Sigmoid colon (tissue), 7 donors: ENCODE measurements around the gene PTPA. TPM values are rescaled to one million over a fixed set of nuclear protein-coding genes. Genes with fewer than 3 reads are reported as not detected.

Experiments used
- DNase-seq: peaks from one replicate; pipeline ENCODE4 v3.0.0-alpha.2; 2019
- H3K27ac ChIP-seq, 4 donors: fragments of 200-600 bp; sonication (generic); one replicate each; pipeline ENCODE4 v1.5.1; 2016 to 2019; ENCODE audit warnings: mild to moderate bottlenecking in 1 of 4
- H3K27me3 ChIP-seq, 3 donors: fragments of 200-600 bp; sonication (generic); one replicate each; pipeline ENCODE4 v1.5.1; 2019; ENCODE audit warnings: mild to moderate bottlenecking in 1 of 3
- H3K36me3 ChIP-seq, 4 donors: fragments of 200-600 bp; sonication (generic); one replicate each; pipeline ENCODE4 v1.5.1; 2016 to 2019
- H3K4me1 ChIP-seq, 4 donors: fragments of 200-600 bp; sonication (generic); one replicate each; pipeline ENCODE4 v1.5.1; 2017 to 2019
- H3K4me3 ChIP-seq, 4 donors: fragments of 200-600 bp; sonication (generic); one replicate each; pipeline ENCODE4 v1.5.1; 2017 to 2019; ENCODE audit warnings: mild to moderate bottlenecking in 2 of 4, moderate library complexity in 1 of 4
- H3K9me3 ChIP-seq, 4 donors: fragments of 200-600 bp in 3 of 4; sonication (generic) in 3 of 4; one replicate each; pipeline versions ENCODE4 v1.5.1 to v1.6.1; 2013 to 2019
- EP300 ChIP-seq, 4 donors: sonication (generic); formaldehyde crosslinking; IDR thresholded peaks; one replicate each; pipeline ENCODE4 v1.6.1; 2017; ENCODE audit warnings: antibody characterized with exemption in 4 of 4
- POLR2A ChIP-seq, 2 donors: fragments of 450-650 bp; IDR thresholded peaks; one replicate each; pipeline ENCODE4 v1.6.1; 2016; ENCODE audit warnings: antibody characterized with exemption in 2 of 2, mild to moderate bottlenecking in 2 of 2, moderate library complexity in 2 of 2
- POLR2AphosphoS5 ChIP-seq, 4 donors: sonication (generic); formaldehyde crosslinking; IDR thresholded peaks; one replicate each; pipeline ENCODE4 v1.6.1; 2017; ENCODE audit warnings: antibody characterized with exemption in 4 of 4
- WGBS, 2 donors: extraction: QIAGEN DNeasy Blood & Tissue Kit; methylation state at CpG; one replicate each; pipeline ENCODE4 v1.1.7; 2013; 5-methylcytosine and 5-hydroxymethylcytosine counted together
- intact Hi-C: fragments of 100-400 bp; cut with DNase I; formaldehyde crosslinking; loops from one replicate; pipeline ENCODE4 v1.15.1; 2023
- polyA plus RNA-seq, 3 donors: library from polyadenylated mRNA; stranded (reverse); fragments of 200-250 nt; gene quantifications; one replicate each; pipeline ENCODE4 v1.2.3, GENCODE V29; 2013
- total RNA-seq, 4 donors: library from RNA; depleted of rRNA; stranded (reverse); fragments of >200 nt; gene quantifications; one replicate each; pipeline ENCODE4 v1.1.0, GENCODE V29; 2016
- TF ChIP-seq, protein P1 (sequence below), 4 experiments: fragments of 450-650 bp in 3 of 4; fragments of 200-600 bp in 1 of 4; IDR thresholded peaks; one replicate each; pipeline ENCODE4 v1.5.1; 2016 to 2019; ENCODE audit warnings: antibody characterized with exemption in 4 of 4, mild to moderate bottlenecking in 3 of 4, moderate library complexity in 2 of 4
- donor health status: healthy with polysubstance abuse.
- donor health status: Bipolar disorder and iron deficiency.
- donor health status: healthy.

The PTPA gene
- total and polyA plus RNA-seq, 7 donors: 50.2 to 141 (median 78.5) TPM

DNA sequence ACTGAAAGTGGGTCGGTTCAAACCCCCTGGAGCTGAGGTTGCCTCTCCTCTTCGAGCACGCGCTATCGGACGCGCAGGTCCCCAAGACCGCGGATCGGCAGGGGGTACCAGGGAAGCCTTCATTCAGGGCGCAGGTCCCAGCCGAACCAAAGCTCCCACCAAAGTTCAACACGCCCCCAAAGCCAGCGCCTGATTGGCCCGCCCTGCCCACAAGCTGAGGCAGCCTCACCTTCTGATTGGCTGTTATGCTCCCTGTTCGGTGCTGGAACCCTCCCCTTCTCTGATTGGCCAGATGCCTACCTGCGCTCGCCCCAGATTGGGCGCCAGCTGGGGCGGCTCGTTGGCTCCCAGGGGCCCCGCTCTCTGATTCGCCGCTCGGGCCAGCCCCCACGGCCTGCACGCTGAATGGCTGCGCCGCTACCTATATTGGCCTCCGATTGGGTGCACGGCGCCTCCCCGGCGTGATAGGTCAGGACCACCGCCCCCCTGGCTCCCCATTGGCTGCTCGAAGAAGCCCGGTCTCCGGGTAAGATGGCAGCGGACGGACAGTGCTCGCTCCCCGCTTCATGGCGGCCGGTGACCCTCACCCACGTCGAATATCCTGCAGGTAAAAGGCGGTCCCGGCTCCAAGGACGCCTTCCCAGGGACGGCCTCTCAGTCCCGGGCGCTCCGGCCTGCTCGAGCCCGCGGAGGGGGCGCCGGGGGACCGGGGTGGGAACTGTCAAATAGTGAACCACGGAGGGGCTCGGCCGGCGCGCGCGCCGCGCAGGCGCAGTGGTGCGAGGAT is 30.4 kb upstream of the PTPA start, which contains the start of gene DOLPP1:
DOLPP1 (plus strand) TSS at position 511 of the 787 bp plus-strand sequence; CDS start at position 532, 21 bp downstream.
- WGBS, 2 donors: 0 to 3% methylated on average over 70 of the region's 70 CpGs
- intact Hi-C loops: loop anchor here (5.0 kb wide), 1 partner anchor 43 kb away; the partner anchor contains the start of gene MIGA2
- Histone ChIP-seq H3K36me3 (peaks cover 0 to 14% (median 6%) of the 10 kb centered on the region in 4 donors), H3K4me3 (peak within 1 kb of the TSS; percentile 63 to 85 (median 80)), H3K27ac (peak within 1 kb of the TSS; percentile 83 to 92 (median 86)), H3K4me1 (peaks cover 0 to 23% (median 17%) of the 10 kb centered on the region in 4 donors), H3K9me3 (no peaks in the 10 kb centered on the region), H3K27me3 (no peaks in the 10 kb centered on the region)
- TF ChIP-seq EP300 (IDR thresholded peaks at IDR 0.05): no peak
- TF ChIP-seq POLR2AphosphoS5 (IDR thresholded peaks at IDR 0.05): peak; percentile 28 to 90 (median 78)
- TF ChIP-seq POLR2A (IDR thresholded peaks at IDR 0.05): peak; percentile 35 to 76
- TF ChIP-seq, protein P1, sequence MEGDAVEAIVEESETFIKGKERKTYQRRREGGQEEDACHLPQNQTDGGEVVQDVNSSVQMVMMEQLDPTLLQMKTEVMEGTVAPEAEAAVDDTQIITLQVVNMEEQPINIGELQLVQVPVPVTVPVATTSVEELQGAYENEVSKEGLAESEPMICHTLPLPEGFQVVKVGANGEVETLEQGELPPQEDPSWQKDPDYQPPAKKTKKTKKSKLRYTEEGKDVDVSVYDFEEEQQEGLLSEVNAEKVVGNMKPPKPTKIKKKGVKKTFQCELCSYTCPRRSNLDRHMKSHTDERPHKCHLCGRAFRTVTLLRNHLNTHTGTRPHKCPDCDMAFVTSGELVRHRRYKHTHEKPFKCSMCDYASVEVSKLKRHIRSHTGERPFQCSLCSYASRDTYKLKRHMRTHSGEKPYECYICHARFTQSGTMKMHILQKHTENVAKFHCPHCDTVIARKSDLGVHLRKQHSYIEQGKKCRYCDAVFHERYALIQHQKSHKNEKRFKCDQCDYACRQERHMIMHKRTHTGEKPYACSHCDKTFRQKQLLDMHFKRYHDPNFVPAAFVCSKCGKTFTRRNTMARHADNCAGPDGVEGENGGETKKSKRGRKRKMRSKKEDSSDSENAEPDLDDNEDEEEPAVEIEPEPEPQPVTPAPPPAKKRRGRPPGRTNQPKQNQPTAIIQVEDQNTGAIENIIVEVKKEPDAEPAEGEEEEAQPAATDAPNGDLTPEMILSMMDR (IDR thresholded peaks at IDR 0.05): no peak
- peak; percentile 100 for DNase-seq

DNA sequence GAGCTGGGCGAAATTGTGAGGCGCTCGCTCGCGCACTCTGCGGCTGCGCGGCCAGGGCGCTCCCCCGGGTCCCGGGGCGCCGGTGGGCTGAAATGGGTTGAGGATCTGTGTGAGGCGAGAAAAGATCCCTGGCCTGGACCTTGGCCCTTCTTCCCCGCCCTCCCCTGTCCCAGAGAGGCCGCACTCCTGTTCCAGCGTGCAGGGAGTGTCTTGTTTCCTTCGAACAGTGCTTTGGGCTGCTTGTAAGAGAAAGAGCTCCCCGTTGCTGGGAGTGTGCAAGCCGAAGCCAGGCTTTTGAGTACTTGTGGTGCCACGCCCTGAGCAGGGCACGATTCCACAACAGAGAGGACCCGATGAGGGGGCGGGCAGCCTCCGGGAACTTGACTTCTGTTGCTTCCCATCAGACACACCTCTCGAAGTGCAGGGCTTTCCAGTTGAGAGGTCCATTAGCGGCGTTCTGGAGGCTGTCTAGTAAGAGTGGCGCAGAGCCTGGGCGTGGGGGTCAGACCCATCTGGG is 29.8 kb upstream of the PTPA start:
- no peak for DNase-seq
- intact Hi-C loops: loop anchor here (5.0 kb wide), 1 partner anchor 44 kb away; the partner anchor contains the start of gene MIGA2
- peaks cover 0 to 23% (median 17%) of the 10 kb centered on the region in 4 donors for H3K4me1 ChIP-seq
- H3K27ac ChIP-seq: peak overlapping the region; percentile 83 to 92 (median 86)
- H3K4me3 ChIP-seq: peak overlapping the region; percentile 63 to 85 (median 80)
- 1 to 3% methylated on average over 30 of the region's 30 CpGs for WGBS, 2 donors
- TF ChIP-seq, protein P1 (IDR thresholded peaks at IDR 0.05): no peak
- no peaks in the 10 kb centered on the region for H3K27me3 ChIP-seq
- H3K9me3 ChIP-seq: no peaks in the 10 kb centered on the region
- peaks cover 0 to 21% (median 12%) of the 10 kb centered on the region in 4 donors for H3K36me3 ChIP-seq

DNA sequence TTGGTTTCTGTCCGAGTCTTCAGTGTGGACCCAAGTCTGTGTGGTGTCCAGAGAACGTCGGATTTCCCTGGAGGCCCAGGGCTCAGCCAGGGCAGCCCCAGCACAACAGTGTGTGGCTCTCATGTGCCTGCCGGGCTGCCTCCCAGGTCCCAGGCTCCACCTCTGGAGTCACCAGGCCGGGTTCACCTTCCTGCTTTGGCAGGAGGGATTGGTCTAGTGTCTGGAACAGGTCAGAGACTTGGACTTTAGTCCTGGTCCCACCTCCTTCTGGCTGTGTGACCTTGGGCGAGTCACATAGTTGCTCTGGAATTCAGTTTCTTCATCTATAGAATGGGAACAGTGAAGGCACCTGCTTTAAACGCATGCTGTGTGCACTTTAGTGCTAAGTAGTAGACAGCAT is 27.1 kb upstream of the PTPA start:
- H3K9me3 ChIP-seq: no peaks in the 10 kb centered on the region
- H3K36me3 ChIP-seq: peaks cover 0 to 44% (median 17%) of the 10 kb centered on the region in 4 donors
- H3K4me3 ChIP-seq: no peak overlapping the region
- no peak for DNase-seq
- no peak overlapping the region for H3K27ac ChIP-seq
- 72 to 87% methylated on average over 7 of the region's 7 CpGs for WGBS, 2 donors
- TF ChIP-seq, protein P1 (IDR thresholded peaks at IDR 0.05): no peak
- TF ChIP-seq EP300 (IDR thresholded peaks at IDR 0.05) (no peak), POLR2AphosphoS5 (IDR thresholded peaks at IDR 0.05) (no peak), POLR2A (IDR thresholded peaks at IDR 0.05) (no peak)
- H3K4me1 ChIP-seq: peaks cover 0 to 23% (median 17%) of the 10 kb centered on the region in 4 donors
- intact Hi-C loops: loop anchor here (5.0 kb wide), 1 partner anchor 47 kb away; the partner anchor contains the start of gene MIGA2
- H3K27me3 ChIP-seq: no peaks in the 10 kb centered on the region

DNA sequence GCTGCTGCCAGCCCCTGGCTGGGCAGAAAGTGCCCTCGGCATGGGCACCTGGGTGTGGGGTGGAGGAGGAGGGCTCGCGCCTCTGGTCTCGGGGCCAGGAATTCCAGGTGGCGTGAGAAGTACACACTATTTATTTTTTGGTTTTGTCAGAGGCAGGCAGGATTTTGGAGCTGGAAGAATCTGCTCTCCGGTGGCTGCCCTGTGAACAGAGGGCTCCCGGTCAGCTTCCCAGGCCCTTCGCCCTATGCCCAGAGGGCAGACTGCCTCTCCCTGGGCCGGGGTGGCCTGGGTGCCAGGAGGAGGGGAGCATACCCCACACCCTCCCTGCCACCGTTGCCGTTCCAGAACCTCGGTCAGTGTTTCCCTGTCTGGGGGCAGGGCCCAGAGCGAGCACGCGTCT is 22.0 kb upstream of the PTPA start:
- Histone ChIP-seq H3K4me1 (no peaks in the 10 kb centered on the region), H3K36me3 (peaks cover 0 to 62% (median 18%) of the 10 kb centered on the region in 4 donors), H3K27me3 (no peaks in the 10 kb centered on the region), H3K27ac (no peak overlapping the region), H3K9me3 (no peaks in the 10 kb centered on the region), H3K4me3 (no peak overlapping the region)
- intact Hi-C loops: no loop called here
- DNase-seq: no peak
- 88 to 93% methylated on average over 15 of the region's 15 CpGs for WGBS, 2 donors
- no peak for TF ChIP-seq EP300 (IDR thresholded peaks at IDR 0.05)
- TF ChIP-seq, protein P1 (IDR thresholded peaks at IDR 0.05): no peak
- TF ChIP-seq POLR2AphosphoS5 (IDR thresholded peaks at IDR 0.05): no peak
- TF ChIP-seq POLR2A (IDR thresholded peaks at IDR 0.05): no peak
